ENCODE data around the gene PGGT1B.
A peak's percentile ranks its signal among the peaks of the same experiment; 100 is the strongest.

PGGT1B gene

DNA sequence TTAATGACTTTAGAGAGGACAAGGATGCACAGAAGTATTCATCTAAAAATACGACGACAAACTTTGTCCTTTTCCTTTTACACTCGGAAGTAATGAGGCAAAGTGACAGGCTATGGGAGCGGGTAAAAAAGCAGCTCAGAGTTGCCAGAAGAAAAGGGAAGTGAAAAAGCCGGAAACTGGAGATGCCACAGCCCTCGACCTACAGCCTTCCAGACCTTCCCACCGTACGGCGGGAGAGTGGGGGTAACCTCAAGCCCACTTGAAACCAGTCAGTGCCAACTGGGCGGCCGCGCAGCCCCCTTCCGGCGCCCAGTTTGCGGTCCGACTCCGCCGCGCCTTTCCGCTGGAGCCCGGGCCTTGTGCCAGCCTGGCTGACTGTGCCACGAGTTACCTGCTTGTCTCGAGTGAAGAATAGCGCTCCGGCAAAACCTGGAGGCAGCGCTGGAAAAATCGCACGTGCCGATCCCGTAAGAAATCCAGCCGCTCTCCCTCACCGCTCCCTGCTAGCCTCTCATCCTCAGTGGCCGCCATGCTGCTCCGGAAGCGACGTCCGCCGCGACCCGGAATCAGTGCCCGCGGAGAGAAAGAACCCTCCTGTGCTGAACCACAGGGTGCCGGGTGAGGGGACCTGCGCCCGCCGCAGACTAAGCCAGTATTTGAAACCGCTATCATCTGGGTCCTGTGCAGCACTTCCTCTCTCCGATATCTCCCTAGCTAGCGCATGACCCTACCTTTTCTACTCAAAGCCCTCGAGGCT is at the start of gene PGGT1B:
Gene PGGT1B, minus strand, starts transcription at position 557 of the 757 bp plus-strand sequence. Its CDS starts 26 bp downstream, at position 531.
- peak; percentile 46 for DNase-seq (ENCODE audit: low read depth, low spot score)

DNA sequence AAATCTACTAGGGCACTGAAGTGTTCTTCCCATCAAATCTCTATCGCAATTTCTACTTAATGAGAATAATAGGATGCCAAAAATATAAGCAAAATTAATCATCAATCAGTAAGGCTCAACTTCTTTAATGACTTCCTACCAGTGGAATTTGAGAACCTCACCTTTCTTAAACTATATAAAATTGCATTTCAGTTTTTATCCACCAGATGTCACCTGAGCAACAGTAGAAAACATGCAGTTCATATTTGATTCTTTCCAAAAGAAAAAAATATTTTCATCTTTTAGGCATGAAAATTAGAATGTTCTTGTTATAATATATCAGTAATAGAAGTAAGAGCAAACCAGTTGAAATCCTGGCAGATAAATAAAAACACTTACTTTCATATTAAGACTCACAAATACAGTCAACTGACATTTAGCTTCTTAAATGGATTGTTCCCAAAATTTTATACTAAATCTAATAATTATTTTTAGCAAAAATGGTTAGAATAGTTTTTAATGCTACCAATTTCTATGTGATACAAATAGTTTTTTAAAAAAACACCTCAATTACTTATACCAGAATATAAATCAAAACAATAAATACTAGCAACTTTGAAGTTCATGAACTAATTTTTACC is 47.2 kb upstream of the PGGT1B start:
- no peak for DNase-seq (ENCODE audit: low read depth, low spot score)

DNA sequence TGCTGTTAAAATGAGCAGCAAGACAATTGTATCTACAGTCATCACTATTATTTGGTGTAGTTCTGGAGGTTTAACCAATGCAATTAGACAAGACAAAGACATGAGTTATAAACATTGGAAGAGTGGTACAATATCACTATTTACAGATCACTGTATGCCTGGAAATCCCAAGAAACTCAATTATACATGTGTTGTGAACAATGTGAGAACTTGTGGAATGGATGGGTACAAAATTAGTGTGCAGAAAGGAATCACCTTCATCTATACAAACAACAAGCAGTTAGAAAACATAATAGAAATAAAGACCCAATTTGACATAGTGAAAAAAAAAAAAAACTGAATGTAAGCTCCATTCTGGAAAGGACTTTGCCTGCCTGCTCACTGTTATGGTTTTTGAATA is 46.1 kb upstream of the PGGT1B start:
- DNase-seq (ENCODE audit: low read depth, low spot score) = no peak

DNA sequence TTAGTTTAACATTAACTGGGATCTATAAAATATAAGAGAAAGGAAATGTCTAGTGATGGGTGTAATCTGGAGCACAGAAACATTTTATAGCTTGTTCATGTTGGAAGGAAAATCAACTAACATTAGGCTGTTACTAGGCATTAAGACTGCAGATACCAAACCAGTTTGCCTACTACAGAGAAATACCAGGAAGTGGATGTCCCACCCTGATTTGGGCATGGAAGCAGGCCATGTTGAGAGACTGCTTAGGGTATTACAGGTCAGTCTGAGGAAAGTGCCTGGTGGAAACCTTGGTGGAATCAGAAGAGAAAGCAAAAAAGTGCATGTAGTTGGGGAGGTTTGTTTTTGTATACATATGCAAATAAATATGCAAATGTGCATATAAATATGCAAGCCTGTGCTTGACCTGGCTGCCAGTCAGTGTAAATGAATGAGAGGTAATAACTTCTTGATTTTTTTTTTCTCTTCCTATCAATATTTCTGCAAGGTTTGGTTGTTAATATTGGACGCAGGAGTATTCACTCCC is 43.4 kb upstream of the PGGT1B start:
- DNase-seq (ENCODE audit: low read depth, low spot score) = no peak

DNA sequence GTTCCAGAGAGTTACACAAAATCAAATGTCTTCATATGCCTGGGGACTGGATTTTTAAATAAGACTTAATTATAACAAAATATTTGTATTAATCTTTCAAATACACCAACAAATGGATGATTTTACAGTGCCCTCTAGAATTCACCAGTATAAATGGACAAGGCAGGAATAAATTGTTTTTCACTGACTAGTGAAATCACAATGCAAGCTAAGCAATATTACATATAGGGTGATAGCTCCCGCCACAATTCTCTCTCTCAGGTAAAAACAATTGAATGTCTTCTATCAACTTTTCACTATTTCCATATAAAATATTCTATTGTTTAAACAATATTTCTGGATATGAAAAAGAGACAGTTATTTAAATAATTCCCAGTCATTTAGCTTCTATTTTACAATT is 41.8 kb upstream of the PGGT1B start:
- no peak for DNase-seq (ENCODE audit: low read depth, low spot score)

DNA sequence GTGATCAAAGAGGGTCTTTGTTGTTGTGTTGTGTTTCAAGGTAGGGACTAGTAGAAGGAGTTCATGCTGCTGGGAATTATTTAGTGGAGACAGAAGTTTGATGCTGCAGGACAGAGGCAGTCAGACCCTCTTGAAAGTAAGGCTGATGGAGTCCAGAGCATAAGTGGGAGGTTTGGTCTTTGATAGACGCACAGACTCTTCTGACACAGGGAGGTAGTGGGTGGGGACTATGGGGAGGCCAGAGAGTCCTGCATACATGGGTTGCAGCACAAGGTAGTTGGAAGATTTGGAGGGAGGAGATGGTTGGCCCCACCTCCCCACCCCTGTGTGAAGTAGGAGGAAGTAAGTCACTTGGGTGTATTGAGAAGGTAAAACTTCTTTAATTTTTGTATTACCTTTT is 36.1 kb upstream of the PGGT1B start:
- no peak for DNase-seq (ENCODE audit: low read depth, low spot score)

DNA sequence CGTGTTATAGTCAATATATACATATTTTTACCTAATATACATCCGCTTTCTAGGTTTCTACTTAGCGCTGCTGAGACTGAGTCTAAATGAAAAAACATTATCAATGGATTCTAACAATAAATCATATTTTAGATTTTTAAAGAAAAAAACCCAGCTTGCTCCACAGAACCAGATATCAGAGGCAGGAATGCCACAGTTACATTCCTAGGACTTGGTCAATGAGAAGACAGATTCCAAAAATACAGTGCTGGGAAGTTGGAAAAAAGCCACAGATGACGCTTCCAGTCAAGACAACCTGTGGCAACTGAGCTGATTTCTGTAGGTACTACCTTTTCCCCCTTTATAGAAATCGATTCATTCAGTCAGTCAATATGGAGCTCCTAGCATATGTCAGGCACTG is 34.4 kb upstream of the PGGT1B start:
- no peak for DNase-seq (ENCODE audit: low read depth, low spot score)

DNA sequence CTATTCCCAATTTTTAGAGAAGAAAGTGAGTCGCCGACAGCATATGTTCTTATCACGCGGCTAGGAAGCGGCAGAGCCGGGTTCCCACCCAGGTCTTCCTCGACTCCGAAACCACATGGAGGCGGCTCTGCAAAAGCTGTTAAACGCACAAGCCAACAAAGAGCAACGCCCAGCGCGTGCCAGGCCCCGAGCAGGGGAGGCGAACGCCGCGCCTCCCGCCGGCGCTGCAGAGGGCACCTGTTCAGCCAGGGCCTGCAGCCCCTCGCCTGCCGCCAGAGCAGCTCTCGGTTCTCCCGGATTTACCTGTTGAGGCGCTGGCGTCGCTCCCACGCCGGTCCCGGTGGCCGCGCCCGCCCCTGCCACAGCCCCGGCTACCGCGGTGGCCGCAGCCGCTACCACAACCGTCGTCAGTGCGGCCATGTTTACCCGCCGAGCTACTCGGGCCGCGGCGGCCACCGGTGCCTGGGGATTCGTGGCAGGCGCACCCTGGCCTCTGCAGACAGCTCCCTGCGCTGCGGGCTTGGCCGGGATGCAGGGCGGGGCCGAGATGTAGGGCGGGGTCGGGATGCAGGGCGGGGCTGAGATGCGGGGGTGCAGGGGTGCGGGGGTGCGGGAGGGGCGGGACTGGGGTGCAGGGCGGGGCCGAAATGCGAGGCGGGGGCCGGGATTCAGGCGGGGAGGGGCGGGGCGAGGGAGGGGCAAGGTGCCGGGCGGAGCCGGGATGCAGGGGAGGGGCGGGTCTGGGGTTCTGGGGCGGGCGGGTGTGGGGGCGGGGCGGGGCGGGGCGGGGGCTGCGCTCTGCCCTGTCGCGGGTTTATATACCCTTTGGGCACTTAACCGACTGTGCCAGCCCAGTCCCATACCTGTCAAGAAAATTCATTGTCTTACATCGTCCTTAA is 33.7 kb upstream of the PGGT1B start, which contains the start of gene CCDC112:
Gene CCDC112, minus strand, starts transcription at position 531 of the 899 bp plus-strand sequence. Its CDS starts 111 bp downstream, at position 420.
- peak; percentile 28 for DNase-seq (ENCODE audit: low read depth, low spot score)

DNA sequence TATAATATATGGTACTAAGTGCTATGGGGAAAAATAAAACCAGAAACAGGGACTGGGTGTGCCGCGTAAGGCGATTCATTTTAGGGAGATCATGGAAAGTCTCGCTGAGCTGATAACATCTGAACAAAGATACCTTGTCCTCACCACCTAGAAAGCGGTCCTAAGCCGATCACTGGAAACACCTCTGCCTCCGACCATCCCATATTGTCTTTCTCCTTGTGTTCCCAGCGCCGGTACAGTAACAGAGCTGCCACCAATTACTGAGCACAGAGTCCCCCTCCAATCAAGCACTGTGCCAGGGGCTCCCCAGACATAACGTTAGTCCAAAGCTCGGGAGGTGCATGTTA is 33.1 kb upstream of the PGGT1B start:
- no peak for DNase-seq (ENCODE audit: low read depth, low spot score)

DNA sequence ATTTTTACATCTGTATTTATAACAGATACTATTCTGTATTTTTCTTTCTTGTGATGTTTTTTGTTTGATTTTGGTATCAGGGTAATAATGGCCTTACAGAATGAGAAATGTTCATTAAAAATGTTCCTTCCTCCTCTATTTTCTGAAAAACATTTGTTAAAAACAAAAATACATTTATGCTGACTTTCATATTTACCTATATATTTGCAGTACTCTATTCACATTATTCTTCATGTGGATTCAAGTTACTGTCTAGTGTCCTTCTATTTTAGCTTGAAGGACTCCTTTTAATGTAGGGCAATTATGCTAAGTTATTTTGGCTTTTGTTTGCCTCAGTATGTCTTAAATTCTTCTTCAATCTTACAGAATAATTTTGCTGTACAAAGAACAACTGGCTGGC is 28.7 kb upstream of the PGGT1B start:
- DNase-seq (ENCODE audit: low read depth, low spot score) = no peak

DNA sequence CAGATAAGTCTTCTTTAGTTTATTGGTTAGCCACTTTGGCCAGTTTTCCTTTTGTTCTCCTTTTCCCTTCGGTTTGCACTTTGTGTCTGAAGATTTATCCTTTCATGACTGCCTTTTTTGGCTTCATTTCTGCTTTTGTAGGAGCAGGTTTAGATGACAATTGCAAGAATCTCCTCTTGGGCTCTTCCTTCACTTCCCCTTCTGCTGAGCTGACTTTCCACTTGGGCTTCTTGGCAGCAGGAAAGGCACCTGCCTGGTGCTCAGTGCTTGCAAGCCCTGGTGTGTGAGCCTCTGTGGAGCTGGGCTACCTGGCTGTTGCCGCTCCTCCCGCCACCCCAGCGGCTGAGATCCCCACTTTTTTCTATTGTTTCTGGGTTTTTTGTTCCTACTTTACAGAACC is 26.4 kb upstream of the PGGT1B start:
- DNase-seq (ENCODE audit: low read depth, low spot score) = no peak

DNA sequence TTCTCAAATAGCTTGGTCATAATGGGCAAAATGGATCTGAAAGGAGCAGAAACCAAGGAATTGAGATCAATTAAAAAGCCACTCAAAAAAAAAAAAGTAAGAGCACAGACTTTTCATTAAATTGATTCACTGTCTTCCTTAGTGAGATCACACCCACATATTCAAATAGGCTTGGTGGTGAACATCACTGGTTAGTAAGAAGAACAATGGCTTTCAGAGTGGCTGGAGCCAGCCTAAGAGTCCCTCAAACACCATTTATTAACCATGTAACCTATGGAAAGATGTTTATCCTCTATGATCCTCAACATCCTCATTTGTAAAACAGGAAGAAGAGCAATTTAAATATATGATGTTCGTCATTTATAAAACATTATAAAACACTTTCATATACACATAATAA is 21.3 kb upstream of the PGGT1B start:
- DNase-seq (ENCODE audit: low read depth, low spot score) = no peak

DNA sequence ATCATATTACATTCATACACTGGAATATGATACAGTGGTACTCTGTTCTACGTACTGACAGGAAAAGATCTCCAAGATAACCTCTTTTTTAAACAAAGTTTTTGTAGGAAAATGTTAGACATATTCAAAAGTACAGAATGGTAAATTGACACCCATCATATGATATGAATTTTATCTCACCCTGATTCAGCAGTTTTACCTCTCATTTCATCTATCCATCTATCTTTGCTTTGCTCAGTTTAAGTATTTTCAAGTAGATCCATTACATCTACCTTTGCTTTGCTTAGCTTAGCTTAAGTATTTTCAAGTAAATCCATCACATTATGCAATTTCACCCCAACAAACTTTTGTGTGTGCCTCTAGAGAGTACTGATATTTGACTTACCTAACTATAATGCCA is 19.5 kb upstream of the PGGT1B start:
- DNase-seq (ENCODE audit: low read depth, low spot score) = no peak

DNA sequence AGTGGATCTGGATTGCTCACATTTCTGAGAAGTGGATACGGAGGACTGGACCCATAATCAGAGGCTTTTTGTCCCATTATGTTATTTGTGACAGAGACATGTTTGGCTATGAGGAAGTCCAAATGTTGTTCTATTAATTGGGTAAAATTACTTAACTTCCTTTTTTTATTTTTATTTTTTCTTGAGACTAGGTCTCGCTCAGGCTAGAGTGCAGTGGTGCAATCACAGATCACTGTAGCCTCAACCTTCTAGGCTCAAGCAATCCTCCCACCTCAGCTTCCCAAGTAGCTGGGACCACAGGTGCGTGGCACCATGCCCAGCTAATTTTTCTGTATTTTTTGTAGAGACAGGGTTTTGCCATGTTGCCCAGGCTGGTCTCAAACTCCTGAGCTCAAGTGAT is 11.9 kb upstream of the PGGT1B start:
- no peak for DNase-seq (ENCODE audit: low read depth, low spot score)

DNA sequence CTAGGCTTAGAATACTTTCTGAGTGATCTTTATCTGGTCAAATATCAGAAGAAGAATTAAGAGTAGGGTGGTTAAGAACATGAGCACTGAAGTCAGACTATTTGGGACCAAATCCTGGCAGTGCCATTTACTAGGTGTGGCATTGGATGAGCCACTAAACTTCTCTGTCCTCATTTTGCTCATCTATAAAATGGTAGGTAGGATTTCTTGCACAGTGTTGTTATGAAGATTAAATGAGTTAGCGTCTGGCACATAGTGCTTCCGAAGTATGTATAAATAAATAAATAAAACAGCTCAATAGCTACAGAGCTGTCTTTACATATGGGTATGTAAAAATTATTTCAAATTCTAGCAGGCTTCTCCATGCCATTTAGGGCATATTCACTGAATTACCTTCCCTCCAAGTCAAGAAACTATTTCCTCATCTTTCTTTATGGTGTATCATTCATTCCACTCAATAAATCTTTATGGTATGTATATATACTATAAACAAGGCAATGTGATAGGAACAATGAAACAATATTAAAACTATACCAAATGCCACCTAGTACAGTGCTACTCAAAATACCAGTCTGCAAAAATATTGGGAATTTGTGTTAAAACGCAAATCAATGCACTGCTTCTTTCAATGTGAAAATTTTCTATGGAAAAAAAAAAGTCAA is 9.8 kb upstream of the PGGT1B start:
- DNase-seq (ENCODE audit: low read depth, low spot score) = no peak

DNA sequence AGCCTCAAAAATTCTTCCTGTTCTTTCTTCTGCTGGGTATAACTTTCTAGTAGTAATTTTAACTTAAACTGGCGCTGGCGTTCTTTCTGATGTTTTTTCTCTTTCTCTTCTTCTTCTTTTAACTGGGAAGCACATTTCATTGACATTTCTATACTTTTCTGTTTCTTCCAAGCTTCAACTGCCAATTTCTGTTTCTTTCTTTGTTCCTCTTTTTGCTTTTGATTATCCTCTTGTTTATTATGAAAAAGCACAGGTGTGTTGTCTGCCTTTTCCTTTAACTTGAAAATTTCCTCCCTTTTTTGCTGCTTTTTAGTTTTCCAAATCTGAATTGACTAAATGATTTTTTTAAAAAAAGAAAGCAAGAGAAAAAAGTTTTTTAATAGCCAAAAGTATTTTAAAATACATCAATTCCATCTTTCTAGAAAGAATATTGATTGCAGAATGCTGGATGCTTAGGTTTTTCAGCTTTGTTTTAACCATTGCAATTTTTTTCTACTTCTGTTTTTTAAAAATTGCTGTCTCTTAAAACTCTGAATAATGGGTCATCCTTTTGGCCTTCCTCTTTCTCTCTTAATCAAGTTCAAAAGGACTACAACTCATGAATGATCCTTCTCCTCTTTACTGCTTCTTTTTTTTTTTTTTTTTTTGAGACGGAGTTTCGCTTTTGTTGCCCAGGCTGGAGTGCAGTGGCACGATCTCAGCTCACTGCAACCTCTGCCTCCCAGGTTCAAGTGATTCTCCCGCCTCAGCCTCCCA is 8.8 kb upstream of the PGGT1B start:
- DNase-seq (ENCODE audit: low read depth, low spot score) = no peak

DNA sequence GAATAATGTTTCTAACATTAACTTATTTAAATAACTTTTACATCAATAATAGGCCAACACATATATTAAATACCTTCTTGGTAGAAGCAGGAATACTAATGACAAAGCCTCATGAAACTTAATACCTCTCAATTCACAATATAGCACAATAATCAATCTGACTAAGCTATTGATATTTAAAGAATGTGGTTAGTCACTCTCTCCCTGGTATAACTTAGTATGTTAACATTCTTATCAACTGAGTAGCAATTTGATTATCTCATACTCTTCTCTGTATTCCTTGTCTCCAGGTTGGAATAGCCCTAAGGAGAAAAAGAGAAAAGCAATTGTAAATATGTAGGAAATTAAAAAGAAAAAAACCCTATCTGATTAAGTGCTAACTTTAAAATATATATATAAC is 4.9 kb upstream of the PGGT1B start:
- DNase-seq (ENCODE audit: low read depth, low spot score) = no peak

DNA sequence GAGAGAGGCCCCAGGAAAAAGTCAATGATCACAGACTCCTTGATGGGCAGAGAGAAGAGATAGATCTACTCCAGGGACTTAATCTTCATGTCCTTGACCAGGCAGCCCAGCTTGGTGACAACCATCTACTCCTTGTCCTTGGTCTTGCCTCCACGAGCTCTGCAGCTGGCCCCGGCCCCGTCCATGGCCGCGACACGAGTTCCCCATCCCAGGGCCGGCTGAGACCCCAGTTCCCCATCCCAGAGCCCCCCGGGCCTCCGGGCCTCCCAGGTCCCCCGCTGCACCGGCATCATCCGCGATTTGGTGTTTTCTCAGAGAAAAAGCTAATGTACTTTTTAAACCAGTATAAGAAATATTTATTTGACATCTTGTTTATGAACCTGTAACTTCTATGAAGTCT is 2.5 kb upstream of the PGGT1B start:
- no peak for DNase-seq (ENCODE audit: low read depth, low spot score)

DNA sequence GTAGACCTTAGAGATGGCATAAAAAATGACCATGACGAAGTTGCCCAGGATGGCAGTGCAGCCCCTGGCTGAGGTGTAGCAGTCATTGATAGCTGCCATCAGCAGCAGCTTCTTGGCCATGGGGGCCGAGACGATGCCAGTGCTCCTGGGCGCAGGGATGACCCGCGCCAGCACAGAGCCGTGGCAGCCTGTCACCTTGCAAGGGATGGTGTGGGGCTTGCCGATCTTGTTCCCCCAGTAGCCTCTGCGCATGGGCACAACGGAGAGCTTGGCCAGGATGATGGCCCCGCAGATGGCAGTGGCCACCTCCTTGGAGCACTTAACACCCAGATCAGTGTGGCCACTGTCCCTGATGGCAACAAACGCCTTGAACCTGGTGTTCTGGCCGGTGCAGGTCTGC is 2.1 kb upstream of the PGGT1B start:
- DNase-seq (ENCODE audit: low read depth, low spot score) = no peak

DNA sequence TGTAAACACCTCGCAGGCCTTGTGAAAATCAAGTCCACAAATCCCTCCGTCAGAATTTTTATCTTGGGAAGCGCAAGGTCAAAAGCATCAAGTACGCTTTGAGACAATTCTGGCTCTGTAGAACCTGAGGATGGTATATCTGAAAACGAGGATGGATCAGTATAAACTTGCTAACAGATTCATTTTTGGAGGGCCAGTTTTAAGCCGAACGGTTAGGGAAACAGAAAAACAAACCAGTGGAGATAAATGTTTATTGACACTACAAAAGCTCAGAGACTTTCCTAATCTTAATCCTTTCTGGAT is 352 bp upstream of the PGGT1B start:
- DNase-seq (ENCODE audit: low read depth, low spot score) = no peak

DNA sequence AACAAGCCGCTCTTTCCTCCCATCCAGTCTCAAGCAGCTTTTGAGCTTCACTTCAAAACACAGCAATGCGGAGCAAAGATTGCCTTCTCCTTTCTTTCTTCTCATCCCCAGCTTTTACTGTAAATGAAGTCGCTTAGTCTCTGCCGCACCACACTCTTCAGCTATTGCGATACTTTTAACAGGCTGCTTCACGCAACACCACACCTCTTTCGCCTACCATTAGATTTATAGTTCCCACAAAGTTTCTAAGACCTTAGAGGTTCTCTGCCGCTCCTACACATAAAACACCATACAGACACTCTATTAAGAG is 711 bp downstream of the PGGT1B start:
- no peak for DNase-seq (ENCODE audit: low read depth, low spot score)

Measured in activated CD4-positive, CD25-positive, alpha-beta regulatory T cell treated with anti-CD3 and anti-CD28 coated beads, Interleukin-2, amount 50 U/mL, for 16 hours (primary cell).